ENCODE measurements around the gene COL4A2. TPM values are rescaled to one million over a fixed set of nuclear protein-coding genes. Genes with fewer than 3 reads are reported as not detected.

The COL4A2 gene
- total and polyA plus RNA-seq, 2 experiments from 2014 or later = 146 to 455 TPM

- no peaks in the 10 kb centered on the region for H3K79me2 ChIP-seq (ENCODE audit: insufficient read depth)
- no peak overlapping the region for H3K9ac ChIP-seq
- no peaks in the 10 kb centered on the region for H3F3A ChIP-seq (ENCODE audit: insufficient read depth)
- peaks cover 56% of the 10 kb centered on the region for H3K36me3 ChIP-seq (ENCODE audit: low read depth)
- 83 to 85% methylated on average over 14 of the region's 14 CpGs for WGBS, 2 experiments (ENCODE audit: low coverage in 1 of 2, low lambda C conversion rate in 2 of 2, missing lambda C conversion rate in 2 of 2)
- DNase-seq = no peak
- H3K9me3 ChIP-seq (ENCODE audit: low read depth) = no peaks in the 10 kb centered on the region
- H3K4me2 ChIP-seq (ENCODE audit: unreplicated experiment) = no peak overlapping the region
- H3K27ac ChIP-seq = no peak overlapping the region
- no peak overlapping the region for H2AFZ ChIP-seq
- in situ Hi-C loops (cut with MboI) = no loop called here
- TF ChIP-seq EZH2 (IDR thresholded peaks at IDR 0.05; ENCODE audit: insufficient read depth, poor library complexity, severe bottlenecking) = no peak
- TF ChIP-seq EZH2phosphoT487 (IDR thresholded peaks at IDR 0.05; ENCODE audit: insufficient read depth, low read depth) = no peak
- H4K20me1 ChIP-seq (ENCODE audit: insufficient read depth) = no peaks in the 10 kb centered on the region
- no peaks in the 10 kb centered on the region for H3K27me3 ChIP-seq (replicated peaks; ENCODE audit: insufficient read depth)
- H3K9me2 ChIP-seq (ENCODE audit: insufficient read depth) = no peaks in the 10 kb centered on the region
- no peaks in the 10 kb centered on the region for H3K4me1 ChIP-seq (ENCODE audit: insufficient read depth)
- H3K4me3 ChIP-seq = no peak overlapping the region
These were observed 125.9 kb downstream of the COL4A2 start for GRCh38 chr13:110433014-110433413.

GRCh38 chr13:110434629-110435028 lies 127.5 kb downstream of the COL4A2 start:
- in situ Hi-C loops (cut with MboI) = no loop called here
- no peaks in the 10 kb centered on the region for H3K4me1 ChIP-seq (ENCODE audit: insufficient read depth)
- no peaks in the 10 kb centered on the region for H3K79me2 ChIP-seq (ENCODE audit: insufficient read depth)
- H3K9me3 ChIP-seq (ENCODE audit: low read depth) = no peaks in the 10 kb centered on the region
- no peaks in the 10 kb centered on the region for H3K9me2 ChIP-seq (ENCODE audit: insufficient read depth)
- H3K27me3 ChIP-seq (replicated peaks; ENCODE audit: insufficient read depth) = no peaks in the 10 kb centered on the region
- TF ChIP-seq EZH2phosphoT487 (IDR thresholded peaks at IDR 0.05; ENCODE audit: insufficient read depth, low read depth) = no peak
- TF ChIP-seq EZH2 (IDR thresholded peaks at IDR 0.05; ENCODE audit: insufficient read depth, poor library complexity, severe bottlenecking) = no peak
- H3K27ac ChIP-seq = no peak overlapping the region
- no peak overlapping the region for H2AFZ ChIP-seq
- DNase-seq = no peak
- H4K20me1 ChIP-seq (ENCODE audit: insufficient read depth) = no peaks in the 10 kb centered on the region
- peaks cover 44% of the 10 kb centered on the region for H3K36me3 ChIP-seq (ENCODE audit: low read depth)
- no peaks in the 10 kb centered on the region for H3F3A ChIP-seq (ENCODE audit: insufficient read depth)
- WGBS, 2 experiments (ENCODE audit: low coverage in 1 of 2, low lambda C conversion rate in 2 of 2, missing lambda C conversion rate in 2 of 2) = 93% methylated on average over 9 of the region's 9 CpGs
- H3K4me3 ChIP-seq = no peak overlapping the region
- H3K9ac ChIP-seq = no peak overlapping the region
- H3K4me2 ChIP-seq (ENCODE audit: unreplicated experiment) = no peak overlapping the region

GRCh38 chr13:110435331-110435730 lies 128.2 kb downstream of the COL4A2 start:
- H4K20me1 ChIP-seq (ENCODE audit: insufficient read depth) = no peaks in the 10 kb centered on the region
- no peaks in the 10 kb centered on the region for H3K27me3 ChIP-seq (replicated peaks; ENCODE audit: insufficient read depth)
- H3K4me3 ChIP-seq = no peak overlapping the region
- H3K9me3 ChIP-seq (ENCODE audit: low read depth) = no peaks in the 10 kb centered on the region
- 83 to 89% methylated on average over 5 of the region's 5 CpGs for WGBS, 2 experiments (ENCODE audit: low coverage in 1 of 2, low lambda C conversion rate in 2 of 2, missing lambda C conversion rate in 2 of 2)
- no peak overlapping the region for H3K4me2 ChIP-seq (ENCODE audit: unreplicated experiment)
- peaks cover 39% of the 10 kb centered on the region; the same call in 1 of the 2 replicates for H3K36me3 ChIP-seq (ENCODE audit: low read depth)
- H3F3A ChIP-seq (ENCODE audit: insufficient read depth) = no peaks in the 10 kb centered on the region
- H3K9ac ChIP-seq = no peak overlapping the region
- DNase-seq = no peak
- no peak overlapping the region for H3K27ac ChIP-seq
- H3K79me2 ChIP-seq (ENCODE audit: insufficient read depth) = no peaks in the 10 kb centered on the region
- no peaks in the 10 kb centered on the region for H3K9me2 ChIP-seq (ENCODE audit: insufficient read depth)
- H2AFZ ChIP-seq = no peak overlapping the region
- H3K4me1 ChIP-seq (ENCODE audit: insufficient read depth) = no peaks in the 10 kb centered on the region
- TF ChIP-seq EZH2phosphoT487 (IDR thresholded peaks at IDR 0.05; ENCODE audit: insufficient read depth, low read depth) (no peak), EZH2 (IDR thresholded peaks at IDR 0.05; ENCODE audit: insufficient read depth, poor library complexity, severe bottlenecking) (no peak)
- in situ Hi-C loops (cut with MboI) = no loop called here

- Histone ChIP-seq H3K36me3 (ENCODE audit: low read depth) (peaks cover 30% of the 10 kb centered on the region; the same call in 1 of the 2 replicates), H3K9me2 (ENCODE audit: insufficient read depth) (no peaks in the 10 kb centered on the region), H4K20me1 (ENCODE audit: insufficient read depth) (no peaks in the 10 kb centered on the region), H3K9ac (no peak overlapping the region), H3K4me3 (no peak overlapping the region), H3K79me2 (ENCODE audit: insufficient read depth) (no peaks in the 10 kb centered on the region), H3K4me1 (ENCODE audit: insufficient read depth) (no peaks in the 10 kb centered on the region), H3F3A (ENCODE audit: insufficient read depth) (no peaks in the 10 kb centered on the region), H3K9me3 (ENCODE audit: low read depth) (no peaks in the 10 kb centered on the region), H2AFZ (no peak overlapping the region), H3K27me3 (replicated peaks; ENCODE audit: insufficient read depth) (no peaks in the 10 kb centered on the region), H3K4me2 (ENCODE audit: unreplicated experiment) (no peak overlapping the region), H3K27ac (no peak overlapping the region)
- no peak for DNase-seq
- 93% methylated on average over 9 of the region's 9 CpGs for WGBS, 2 experiments (ENCODE audit: low coverage in 1 of 2, low lambda C conversion rate in 2 of 2, missing lambda C conversion rate in 2 of 2)
- TF ChIP-seq EZH2phosphoT487 (IDR thresholded peaks at IDR 0.05; ENCODE audit: insufficient read depth, low read depth) (no peak), EZH2 (IDR thresholded peaks at IDR 0.05; ENCODE audit: insufficient read depth, poor library complexity, severe bottlenecking) (no peak)
- in situ Hi-C loops (cut with MboI) = no loop called here
These were observed 129.2 kb downstream of the COL4A2 start for GRCh38 chr13:110436276-110436675.
